KBM-7 (cell line): Measurements from ENCODE around the gene FBXL16.
A peak's percentile ranks its signal among the peaks of the same experiment; 100 is the strongest.

Experiments used
- DNase-seq: peaks from one replicate; pipeline ENCODE4 v3.0.0-alpha.2; 2015
- in situ Hi-C: fragments of 300-500 bp; cut with MboI; formaldehyde crosslinking; loops from 2 replicates; pipeline ENCODE4 v1.14.3; 2020; ENCODE audit warnings: low sequenced_read_pairs, low pct_unique_long_range_greater_than_20kb, mixed read lengths

Gene FBXL16

DNA sequence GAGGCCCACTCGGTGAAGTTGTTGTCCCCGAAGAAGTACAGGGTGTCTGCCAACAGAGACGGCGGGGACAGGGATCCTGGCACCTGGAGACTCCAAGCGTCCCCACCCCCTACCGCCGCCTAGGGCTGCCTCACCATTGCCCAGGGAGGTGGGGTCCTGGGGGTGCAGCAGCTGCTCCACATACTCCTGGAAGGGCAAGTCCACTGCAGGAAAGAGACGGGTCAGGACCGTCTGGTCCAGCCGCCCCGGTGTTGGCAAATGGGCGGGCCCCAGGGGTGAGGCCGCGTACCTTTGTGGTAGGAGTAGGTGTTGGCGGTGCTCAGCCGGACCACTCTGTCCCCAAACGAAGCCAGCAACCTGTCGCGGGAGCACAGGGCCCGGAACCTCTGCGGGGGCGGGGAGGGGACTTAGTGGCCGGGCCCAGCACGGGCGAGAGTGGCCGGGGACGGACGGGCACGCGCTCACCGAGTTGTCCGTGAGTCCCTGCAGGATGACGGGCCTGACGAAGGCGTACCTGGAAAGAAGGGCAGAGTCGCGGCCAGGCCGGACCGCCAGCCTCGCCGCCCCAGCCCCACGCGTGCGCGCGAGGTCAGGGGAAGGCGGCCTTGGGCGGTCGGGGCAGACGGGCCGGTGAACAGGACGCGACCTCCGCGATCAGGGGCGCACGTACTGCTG is 22.1 kb downstream of the FBXL16 start:
- DNase-seq = no peak
- in situ Hi-C loops = no loop called here

DNA sequence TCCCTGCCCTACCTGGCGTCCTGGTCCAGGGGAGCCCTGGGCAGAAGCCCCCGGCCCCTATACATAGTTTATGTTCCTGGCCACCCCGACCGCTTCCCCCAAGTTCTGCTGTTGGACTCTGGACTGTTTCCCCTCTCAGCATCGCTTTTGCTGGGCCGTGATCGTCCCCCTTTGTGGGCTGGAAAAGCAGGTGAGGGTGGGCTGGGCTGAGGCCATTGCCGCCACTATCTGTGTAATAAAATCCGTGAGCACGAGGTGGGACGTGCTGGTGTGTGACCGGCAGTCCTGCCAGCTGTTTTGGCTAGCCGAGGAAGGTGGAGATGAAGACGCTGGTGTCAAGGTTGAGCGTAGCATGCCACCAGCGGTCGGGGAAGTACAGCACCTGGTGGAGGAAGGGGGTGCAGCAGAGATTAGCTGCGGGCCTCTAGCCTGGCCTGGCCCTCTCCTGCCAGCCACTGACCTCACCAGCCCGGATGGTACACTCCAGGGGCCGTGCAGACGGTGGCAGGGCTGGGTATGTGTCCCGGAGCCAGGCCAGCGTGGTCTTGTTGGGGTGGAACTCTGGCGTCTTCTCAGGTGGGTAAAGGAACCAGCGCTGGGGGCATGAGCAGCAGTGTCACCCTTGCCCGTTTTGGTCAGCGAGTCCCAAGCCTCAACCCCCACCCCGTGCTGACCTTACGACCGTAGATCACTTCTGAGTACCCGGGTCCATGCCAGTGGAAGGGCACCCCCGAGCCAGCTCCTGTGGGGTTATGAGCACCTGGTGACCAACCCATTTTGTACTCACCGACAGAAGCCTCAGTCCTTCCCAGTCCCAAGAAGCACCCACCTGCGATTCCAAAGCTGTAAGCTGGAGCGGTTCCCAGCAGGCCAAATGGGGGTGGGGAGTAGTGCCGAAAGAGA is 22.9 kb downstream of the FBXL16 start:
- in situ Hi-C loops = no loop called here

DNA sequence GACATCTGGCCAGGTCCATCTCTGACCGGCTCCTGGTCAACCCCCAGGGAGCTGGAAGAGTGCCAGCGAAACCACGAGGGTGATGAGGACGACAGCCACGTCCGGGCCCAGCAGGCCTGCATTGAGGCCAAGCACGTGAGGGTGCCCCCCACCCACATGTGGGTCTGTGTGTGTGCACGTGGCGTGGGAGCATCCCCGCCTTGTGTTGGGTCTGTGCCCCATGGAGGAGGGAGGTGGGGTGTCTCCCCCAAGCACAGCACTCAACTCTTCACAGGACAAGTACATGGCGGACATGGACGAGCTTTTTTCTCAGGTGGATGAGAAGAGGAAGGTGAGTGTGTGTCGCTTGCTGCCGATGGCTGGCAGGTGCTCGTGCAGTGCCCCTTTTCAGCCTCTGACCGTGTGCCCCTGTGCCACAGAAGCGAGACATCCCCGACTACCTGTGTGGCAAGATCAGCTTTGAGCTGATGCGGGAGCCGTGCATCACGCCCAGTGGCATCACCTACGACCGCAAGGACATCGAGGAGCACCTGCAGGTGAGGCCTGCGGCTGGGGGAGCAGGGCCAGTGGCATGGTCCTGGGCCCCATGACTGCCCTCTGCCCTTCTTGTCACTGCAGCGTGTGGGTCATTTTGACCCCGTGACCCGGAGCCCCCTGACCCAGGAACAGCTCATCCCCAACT is 23.7 kb downstream of the FBXL16 start:
- DNase-seq = no peak
- in situ Hi-C loops = no loop called here

More for the DNA sequence above, 22.9 kb downstream of the FBXL16 start:
- no peak for DNase-seq

DNA sequence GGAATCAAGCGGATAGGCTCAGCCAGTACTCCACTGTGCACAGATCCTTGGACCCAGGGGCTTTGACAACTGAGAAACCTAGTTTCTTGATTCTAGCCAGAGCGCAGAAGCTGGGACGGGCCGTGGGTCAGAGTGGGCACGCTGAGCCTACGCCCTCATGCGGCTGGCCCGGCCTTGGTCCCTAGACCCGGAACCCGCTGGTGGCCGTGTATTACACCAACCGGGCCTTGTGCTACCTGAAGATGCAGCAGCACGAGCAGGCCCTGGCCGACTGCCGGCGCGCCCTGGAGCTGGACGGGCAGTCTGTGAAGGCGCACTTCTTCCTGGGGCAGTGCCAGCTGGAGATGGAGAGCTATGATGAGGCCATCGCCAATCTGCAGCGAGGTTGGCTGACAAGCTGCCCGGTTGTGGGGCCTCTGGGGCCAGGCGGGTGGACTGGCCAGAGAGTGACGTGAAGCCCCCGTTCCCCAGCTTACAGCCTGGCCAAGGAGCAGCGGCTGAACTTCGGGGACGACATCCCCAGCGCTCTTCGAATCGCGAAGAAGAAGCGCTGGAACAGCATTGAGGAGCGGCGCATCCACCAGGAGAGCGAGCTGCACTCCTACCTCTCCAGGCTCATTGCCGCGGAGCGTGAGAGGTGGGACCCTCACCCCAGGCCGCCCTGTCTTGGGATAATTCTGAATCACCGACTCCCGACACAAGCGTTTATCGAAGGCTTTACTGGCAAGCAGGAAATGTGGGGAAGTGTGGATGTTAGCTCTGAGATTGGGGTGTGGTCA is 24.4 kb downstream of the FBXL16 start:
- in situ Hi-C loops = no loop called here
- peak; percentile 49 for DNase-seq

DNA sequence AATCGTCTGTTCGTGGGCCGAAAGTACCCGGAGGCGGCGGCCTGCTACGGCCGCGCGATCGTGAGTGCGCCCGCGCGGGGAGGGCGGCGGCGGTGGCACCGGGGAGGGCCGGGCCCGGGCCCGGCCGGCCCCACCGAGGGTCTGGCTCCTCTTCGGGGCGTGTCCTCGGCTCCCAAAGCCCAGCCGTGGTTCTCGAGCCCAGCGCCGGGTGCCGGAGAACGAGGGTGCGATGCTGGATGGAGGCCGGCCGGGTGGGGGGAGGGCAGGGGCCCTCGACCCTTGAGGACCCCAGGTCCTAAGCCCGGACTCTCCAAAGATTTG is 25.0 kb downstream of the FBXL16 start:
- in situ Hi-C loops = no loop called here
- DNase-seq = no peak

DNA sequence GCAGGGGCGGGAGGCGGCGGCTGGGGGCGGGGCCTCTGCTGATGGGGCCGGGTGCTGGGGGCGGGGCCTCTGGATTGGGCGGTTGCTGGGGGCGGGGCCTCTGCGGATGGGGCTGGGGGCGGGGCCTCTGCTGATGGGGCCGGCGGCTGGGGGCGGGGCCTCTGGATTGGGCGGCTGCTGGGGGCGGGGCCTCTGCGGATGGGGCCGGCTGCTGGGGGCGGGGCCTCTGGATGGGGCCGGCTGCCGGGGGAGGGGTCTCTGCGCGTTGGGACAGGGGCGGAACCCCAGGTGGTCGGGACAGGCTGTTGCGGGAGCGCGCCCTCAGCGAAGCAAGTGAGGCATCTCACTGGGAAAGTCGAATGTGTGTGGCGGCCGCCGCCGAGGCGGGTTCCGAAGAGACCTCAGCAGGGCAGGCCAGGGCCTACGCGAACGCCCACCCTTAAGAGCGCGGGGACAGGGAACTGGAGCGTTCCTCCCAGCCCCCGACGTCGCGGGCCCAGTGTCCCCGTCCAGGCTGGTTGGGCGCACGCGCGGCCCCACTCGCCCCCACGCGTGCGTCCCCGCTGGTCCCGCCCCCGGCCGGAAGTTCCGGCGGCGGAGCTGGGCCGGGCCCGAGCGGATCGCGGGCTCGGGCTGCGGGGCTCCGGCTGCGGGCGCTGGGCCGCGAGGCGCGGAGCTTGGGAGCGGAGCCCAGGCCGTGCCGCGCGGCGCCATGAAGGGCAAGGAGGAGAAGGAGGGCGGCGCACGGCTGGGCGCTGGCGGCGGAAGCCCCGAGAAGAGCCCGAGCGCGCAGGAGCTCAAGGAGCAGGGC is 25.6 kb downstream of the FBXL16 start, which contains the start of gene STUB1:
Gene STUB1 (plus strand): TSS at position 597 of the 811 bp plus-strand sequence. CDS start 116 bp downstream, at position 713.
- peak; percentile 83 for DNase-seq
- in situ Hi-C loops = no loop called here

DNA sequence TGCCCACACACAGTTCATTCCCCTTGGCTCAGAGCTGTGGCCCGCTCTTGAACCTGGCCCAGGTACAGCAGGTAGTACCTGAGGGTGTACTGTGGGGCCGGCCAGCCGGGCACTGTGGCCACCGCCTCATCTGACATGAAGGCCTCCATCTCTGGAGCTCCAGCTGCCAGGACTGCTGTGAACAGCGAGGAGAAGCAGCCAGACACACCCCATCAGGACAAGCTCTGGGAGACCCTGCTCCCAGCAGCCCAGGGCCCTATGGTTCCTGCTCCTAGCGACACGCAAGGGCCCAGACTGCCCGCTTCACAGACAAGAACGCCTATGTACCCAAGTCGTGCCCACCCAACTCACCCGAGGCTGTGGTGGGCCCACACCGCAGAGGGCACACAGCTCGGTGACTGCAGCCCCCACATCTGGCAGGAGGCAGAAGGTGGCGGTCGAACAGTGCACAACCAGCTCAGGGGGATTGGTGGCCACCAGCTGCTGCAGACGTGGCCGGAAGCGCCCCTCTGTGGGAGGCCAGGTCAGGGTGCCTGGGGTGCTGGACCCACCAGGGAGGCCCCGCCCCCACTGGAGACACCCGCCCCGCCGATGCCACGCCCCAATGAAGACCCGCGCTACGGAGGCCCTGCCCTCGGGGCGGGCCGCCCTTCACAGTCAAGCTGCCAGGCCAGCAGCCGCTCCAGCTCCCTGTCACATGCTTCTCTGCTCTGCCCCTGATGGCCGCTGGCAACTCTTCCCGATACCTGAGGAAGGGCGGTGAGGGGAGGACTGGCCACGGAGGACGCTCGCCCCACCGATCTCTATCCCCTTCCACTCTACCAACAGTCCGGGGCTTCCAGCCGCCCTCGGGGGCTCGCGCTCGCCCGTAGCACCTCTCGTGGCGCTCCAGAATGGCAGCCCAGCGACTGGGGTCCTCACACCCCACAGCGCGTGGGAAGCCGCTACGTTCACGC is 26.5 kb downstream of the FBXL16 start:
- in situ Hi-C loops = no loop called here
- peak; percentile 55 for DNase-seq

DNA sequence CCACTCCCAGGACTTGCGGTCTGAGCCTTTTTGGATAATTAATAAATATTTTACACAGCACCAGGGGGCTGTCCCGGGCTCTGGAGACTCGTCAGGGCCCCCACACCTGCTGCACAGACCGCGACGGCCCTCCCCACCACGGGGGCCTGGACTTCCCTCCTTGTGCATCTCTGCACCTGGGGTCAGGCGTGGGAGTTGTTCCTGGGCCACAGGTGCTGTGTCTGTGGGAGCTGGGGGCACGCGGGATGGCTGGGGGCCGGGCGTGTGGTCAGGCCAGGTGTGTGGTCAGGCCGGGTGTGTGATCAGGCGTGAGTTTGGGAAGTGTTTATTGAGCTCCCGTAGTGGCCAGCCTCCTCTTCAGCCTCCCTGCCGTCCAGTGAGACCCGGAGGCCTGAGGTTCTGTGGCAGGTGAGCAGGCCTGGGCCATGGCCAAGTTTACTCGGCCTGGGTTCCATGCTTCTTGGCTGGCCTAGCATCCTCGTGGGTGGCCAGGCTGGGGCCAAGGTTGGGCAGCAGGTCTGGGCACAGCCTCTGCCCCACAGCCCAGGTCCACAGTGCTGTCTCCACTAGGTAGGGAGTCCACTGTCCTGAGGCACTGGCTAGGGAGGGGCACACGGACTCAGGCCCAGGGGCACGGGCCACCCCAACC is 27.3 kb downstream of the FBXL16 start:
- DNase-seq = no peak
- in situ Hi-C loops = no loop called here

DNA sequence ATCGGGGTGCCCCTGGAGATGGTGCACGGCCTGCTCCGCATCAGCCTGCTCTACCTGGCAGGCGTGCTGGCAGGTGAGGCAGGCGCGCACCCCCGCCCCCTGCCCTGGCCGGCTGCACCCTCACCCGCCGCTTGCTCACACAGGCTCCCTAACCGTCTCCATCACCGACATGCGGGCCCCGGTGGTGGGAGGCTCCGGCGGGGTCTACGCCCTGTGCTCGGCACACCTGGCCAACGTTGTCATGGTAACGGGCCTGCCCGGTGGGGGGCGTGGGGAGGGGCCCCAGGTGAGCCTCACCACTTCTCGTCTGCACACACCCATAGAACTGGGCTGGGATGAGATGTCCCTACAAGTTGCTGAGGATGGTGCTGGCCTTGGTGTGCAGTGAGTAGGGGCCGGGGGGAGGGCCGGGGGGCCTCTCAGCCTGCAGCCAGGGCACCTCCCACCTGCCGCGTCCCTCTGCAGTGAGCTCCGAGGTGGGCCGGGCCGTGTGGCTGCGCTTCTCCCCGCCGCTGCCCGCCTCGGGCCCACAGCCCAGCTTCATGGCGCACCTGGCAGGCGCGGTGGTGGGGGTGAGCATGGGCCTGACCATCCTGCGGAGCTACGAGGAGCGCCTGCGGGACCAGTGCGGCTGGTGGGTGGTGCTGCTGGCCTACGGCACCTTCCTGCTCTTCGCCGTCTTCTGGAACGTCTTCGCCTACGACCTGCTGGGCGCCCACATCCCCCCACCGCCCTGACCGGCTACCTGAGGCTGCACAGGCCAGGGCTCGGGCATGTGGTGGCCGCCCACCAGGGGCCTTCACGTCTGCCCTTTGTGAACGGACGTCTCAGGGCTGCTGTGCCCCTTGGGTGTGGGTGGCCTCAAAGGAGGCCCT is 28.0 kb downstream of the FBXL16 start:
- no peak for DNase-seq
- in situ Hi-C loops = no loop called here

DNA sequence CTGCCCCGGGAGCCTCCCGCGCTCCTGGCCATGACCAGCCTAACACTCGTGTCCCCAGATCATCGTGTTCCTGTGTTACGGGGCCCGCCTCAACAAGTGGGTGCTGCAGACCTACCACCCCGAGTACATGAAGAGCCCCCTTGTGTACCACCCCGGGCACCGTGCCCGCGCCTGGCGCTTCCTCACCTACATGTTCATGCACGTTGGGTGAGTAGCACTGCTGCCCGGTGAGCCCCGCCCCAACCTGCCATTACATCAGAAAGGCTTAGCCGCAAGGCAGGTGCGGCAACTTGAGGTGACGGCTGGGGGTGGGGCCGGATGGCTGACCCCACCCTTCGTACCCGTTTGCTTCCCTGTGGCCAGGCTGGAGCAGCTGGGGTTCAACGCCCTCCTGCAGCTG is 28.7 kb downstream of the FBXL16 start:
- in situ Hi-C loops = no loop called here
- no peak for DNase-seq

DNA sequence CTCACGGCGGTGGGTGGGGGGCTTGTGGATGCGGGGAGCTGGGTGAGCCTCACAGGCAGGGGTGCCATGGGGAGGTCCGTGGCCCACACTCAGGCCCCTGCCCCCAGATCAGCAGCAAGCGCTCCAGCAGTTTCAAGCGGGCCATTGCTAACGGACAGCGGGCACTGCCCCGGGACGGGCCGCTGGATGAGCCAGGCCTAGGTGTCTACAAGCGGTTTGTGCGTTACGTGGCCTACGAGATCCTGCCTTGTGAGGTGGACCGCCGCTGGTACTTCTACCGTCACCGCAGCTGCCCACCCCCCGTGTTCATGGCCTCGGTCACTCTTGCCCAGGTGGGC is 29.1 kb downstream of the FBXL16 start:
- in situ Hi-C loops = no loop called here
- no peak for DNase-seq

DNA sequence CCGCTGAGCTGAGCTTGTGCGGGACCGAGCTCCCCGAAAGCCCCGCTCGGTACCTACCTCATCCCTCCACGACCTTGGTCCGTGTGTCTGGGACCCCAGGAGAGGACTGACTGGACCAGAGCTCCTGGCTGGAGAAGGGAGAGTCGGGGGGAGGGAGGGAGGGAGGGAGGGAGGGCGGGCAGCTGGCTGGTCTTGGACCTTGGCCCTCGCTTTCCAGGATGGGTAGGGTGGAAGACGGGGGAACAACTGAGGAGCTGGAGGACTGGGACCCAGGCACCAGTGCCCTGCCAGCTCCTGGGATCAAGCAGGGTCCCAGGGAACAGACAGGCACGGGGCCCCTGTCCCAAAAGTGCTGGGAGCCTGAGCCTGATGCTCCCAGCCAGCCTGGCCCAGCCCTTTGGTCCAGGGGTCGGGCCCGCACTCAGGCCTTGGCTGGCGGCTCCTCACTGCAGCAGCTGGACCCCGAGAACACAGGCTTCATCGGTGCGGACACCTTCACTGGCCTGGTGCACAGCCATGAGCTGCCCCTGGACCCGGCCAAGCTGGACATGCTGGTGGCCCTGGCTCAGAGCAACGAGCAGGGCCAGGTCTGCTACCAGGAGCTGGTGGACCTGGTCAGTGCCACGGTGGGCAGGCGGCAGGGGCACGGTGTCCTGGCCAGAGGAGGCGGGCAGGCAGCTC is 29.6 kb downstream of the FBXL16 start:
- in situ Hi-C loops = no loop called here
- no peak for DNase-seq

DNA sequence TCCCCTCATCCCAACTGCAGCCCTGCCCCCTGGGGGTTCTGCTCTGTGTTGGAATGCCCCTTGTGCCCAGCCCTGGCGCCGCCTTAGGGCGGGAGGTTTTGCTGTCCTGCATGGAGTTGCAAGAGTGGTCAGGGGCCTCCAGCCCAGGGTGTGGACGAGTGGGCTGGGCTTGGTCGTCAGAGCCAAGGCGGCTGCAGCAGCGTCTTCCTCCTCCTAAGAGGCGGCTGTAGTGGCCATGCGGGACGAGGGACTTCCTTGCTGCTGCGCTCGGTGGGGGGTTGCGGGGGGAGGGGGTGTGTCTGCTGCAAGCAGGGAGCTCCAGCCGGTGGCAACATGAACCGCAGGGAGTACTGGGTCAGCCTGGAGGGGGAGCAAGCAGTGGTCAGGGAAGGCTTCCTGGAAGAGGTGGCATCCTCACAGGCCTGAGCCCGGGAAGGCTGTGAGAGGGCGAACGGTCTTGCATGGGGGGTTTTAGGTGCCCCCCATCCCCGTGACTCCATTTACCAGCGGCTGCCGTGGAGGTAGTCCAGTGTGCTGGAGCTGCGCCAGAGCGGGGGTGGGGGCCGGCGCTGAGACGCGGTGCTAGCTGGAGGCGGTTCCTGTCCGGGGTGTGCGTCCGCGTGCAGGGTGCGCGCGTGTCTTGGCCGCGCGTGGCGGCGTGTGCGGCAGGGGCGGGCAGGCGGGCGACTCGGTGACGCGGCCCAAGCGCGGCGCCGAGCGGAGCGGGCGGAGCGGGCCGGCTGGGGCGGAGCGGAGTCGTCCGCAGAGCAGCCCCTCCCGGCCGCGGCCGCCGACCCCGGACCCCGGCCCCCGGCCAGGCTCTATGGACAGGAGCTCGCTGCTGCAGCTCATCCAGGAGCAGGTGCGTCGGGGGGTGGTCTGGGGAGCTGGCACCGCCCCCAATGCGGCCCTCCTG is 30.4 kb downstream of the FBXL16 start, which contains the start of gene RHBDL1:
Gene RHBDL1 (plus strand): TSS at position 704 of the 916 bp plus-strand sequence. CDS start 120 bp downstream, at position 824.
- no peak for DNase-seq
- in situ Hi-C loops = no loop called here

DNA sequence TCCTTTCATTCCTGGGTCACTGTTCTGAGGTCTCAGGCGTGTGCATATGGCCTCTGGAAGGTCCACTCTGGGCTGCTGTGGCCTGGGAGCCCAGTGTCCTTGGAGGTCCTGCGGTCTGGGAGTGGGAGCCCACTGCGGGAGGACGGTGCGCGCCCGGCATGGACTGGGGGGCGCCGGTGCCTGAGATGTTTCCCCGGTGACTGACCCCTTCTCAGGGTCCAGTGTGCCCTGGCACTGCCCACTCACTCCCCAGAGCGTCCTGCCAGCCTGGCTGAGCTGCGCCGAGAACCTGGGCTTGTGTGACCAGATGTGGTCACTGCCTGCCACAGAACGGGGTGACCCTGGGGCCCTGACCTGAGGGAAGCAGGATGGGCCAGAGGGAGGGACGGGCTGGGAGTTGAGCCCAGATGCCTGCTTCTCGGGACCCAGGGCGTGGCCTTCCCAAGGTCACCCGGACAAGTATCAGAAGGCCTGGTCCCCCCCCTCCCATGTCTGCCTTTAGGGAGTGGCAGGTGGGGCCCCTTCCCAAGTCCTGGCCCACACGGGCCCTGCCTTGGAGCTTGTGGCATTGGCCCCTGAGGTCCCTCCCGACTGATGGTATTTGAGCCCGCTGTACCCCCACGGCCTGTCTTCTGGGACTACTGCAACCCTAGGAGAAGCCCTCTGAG is 31.3 kb downstream of the FBXL16 start:
- no peak for DNase-seq

More for the DNA sequence above, 31.3 kb downstream of the FBXL16 start:
- in situ Hi-C loops = no loop called here
